Tibial artery (tissue), 4 donors: ENCODE data around the gene GPATCH8.

Experiments
- DNase-seq, 2 donors: peaks; one replicate each; pipeline ENCODE4 v3.0.0-alpha.2; 2019
- H3K27ac ChIP-seq, 2 donors: fragments of 200-600 bp; sonication (generic) in 1 of 2; 1 replicate in 1 of 2; 2 replicates in 1 of 2; pipeline ENCODE4 v1.5.1; 2018 to 2019; ENCODE audit warnings: mild to moderate bottlenecking in 1 of 2
- H3K27me3 ChIP-seq, 2 donors: fragments of 200-600 bp; sonication (generic) in 1 of 2; one replicate each; pipeline versions ENCODE4 v1.5.1 to v1.6.0; 2016 to 2019
- H3K36me3 ChIP-seq, 3 donors: fragments of 200-600 bp; sonication (generic) in 2 of 3; one replicate each; pipeline ENCODE4 v1.5.1; 2016 to 2019; ENCODE audit warnings: mild to moderate bottlenecking in 2 of 3
- H3K4me1 ChIP-seq, 4 donors: fragments of 200-600 bp; sonication (generic) in 2 of 4; 1 replicate in 3 of 4; 2 replicates in 1 of 4; pipeline ENCODE4 v1.5.1; 2016 to 2019
- H3K4me3 ChIP-seq, 2 donors: fragments of 200-600 bp; sonication (generic) in 1 of 2; 1 replicate in 1 of 2; 2 replicates in 1 of 2; pipeline ENCODE4 v1.5.1; 2018 to 2019; ENCODE audit warnings: mild to moderate bottlenecking in 2 of 2
- H3K9me3 ChIP-seq, 3 donors: fragments of 200-600 bp; sonication (generic) in 1 of 3; one replicate each; pipeline ENCODE4 v1.5.1; 2016 to 2019
- intact Hi-C: fragments of 100-400 bp; cut with DNase I; formaldehyde crosslinking; loops from one replicate; pipeline ENCODE4 v1.15.0; 2023; ENCODE audit warnings: low total_unique reads
- TF ChIP-seq, protein P1 (sequence below), 2 experiments: fragments of 200-600 bp in 1 of 2; fragments of 450-650 bp in 1 of 2; IDR thresholded peaks; one replicate each; pipeline ENCODE4 v1.5.1; 2017 to 2019; ENCODE audit warnings: antibody characterized with exemption in 2 of 2, mild to moderate bottlenecking in 1 of 2, moderate library complexity in 1 of 2

Gene GPATCH8

DNA sequence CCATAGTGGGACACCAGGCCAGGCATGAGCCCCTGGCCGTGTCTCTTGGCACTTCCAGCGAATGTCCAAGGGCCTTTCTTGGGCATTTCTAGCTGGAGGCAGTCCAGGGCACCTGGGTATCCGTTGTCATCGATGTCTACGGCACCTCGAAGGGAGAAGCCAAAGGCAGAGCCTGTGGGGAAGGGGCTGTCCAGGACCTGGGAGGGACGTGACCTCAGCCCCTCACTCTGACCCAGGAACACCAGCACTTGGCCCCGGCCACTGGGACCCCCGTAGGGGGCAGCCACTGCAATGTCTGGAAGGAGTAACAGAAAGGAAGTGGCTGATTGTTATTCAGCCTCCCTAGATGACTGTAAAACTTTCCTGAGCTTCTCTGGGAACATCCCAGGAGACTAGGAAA lies 122.4 kb downstream of the GPATCH8 start:
- no peaks in the 10 kb centered on the region for H3K9me3 ChIP-seq
- peaks cover 0 to 14% (median 14%) of the 10 kb centered on the region in 4 donors for H3K4me1 ChIP-seq
- intact Hi-C loops, result no loop called here
- no peak overlapping the region for H3K4me3 ChIP-seq
- peaks cover 0 to 66% of the 10 kb centered on the region in 2 donors for H3K27me3 ChIP-seq
- no peaks in the 10 kb centered on the region for H3K36me3 ChIP-seq
- TF ChIP-seq, protein P1, sequence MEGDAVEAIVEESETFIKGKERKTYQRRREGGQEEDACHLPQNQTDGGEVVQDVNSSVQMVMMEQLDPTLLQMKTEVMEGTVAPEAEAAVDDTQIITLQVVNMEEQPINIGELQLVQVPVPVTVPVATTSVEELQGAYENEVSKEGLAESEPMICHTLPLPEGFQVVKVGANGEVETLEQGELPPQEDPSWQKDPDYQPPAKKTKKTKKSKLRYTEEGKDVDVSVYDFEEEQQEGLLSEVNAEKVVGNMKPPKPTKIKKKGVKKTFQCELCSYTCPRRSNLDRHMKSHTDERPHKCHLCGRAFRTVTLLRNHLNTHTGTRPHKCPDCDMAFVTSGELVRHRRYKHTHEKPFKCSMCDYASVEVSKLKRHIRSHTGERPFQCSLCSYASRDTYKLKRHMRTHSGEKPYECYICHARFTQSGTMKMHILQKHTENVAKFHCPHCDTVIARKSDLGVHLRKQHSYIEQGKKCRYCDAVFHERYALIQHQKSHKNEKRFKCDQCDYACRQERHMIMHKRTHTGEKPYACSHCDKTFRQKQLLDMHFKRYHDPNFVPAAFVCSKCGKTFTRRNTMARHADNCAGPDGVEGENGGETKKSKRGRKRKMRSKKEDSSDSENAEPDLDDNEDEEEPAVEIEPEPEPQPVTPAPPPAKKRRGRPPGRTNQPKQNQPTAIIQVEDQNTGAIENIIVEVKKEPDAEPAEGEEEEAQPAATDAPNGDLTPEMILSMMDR (IDR thresholded peaks at IDR 0.05), result no peak
- no peak for DNase-seq
- no peak overlapping the region for H3K27ac ChIP-seq

DNA sequence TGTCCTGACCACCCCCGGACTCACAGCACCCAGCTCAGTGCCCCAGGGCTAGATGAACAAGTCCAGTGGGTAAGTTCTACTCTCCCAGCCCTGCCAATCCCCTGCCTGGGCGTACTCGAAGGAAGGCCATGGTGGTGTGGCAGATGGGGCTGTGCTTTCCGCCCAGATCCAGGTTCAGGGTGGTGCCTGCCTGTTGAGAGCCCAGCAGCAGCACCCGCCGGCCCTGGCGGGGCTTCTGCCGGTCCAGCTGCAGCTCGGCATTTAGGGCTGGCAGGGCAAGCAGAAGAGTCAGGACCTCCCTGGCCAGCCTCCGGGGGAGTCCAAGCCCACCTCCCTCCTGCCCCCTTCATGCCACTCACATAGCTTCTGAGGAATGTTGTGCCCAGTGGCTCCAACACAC lies 123.3 kb downstream of the GPATCH8 start:
- Histone ChIP-seq H3K27me3 (peaks cover 0 to 65% of the 10 kb centered on the region in 2 donors), H3K27ac (no peak overlapping the region), H3K4me1 (peaks cover 0 to 6% (median 5%) of the 10 kb centered on the region in 4 donors), H3K36me3 (no peaks in the 10 kb centered on the region), H3K9me3 (no peaks in the 10 kb centered on the region), H3K4me3 (no peak overlapping the region)
- TF ChIP-seq, protein P1 (IDR thresholded peaks at IDR 0.05), result no peak
- no peak for DNase-seq
- intact Hi-C loops, result no loop called here

DNA sequence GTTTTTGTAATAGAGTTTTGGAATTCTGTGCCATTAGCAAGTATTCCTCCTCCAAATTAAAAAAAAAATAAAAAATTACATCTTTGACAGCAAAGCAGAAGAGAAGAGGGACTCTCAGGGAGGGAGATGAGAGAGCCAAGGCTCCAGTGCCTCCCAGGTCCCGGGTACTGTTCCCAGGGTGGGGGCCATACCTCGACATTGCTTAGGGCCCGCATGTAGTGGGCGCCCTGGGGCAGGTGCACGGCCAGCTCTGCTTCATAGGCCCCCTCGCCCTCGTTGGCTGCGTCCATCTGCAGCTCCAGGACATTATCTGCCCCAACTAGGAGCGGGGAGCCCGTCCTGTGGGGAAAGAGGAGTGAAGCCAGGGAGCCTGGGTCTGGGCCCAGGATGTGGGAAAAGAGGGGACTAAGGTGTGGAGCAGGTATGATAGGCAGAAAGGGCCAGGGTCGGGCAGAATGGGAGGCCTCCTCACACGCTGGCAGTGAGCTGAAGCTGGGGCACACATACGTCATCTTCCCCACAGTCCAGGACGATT lies 125.0 kb downstream of the GPATCH8 start:
- TF ChIP-seq, protein P1 (IDR thresholded peaks at IDR 0.05), result no peak
- Histone ChIP-seq H3K27me3 (peaks cover 0 to 64% of the 10 kb centered on the region in 2 donors), H3K9me3 (no peaks in the 10 kb centered on the region), H3K4me1 (no peaks in the 10 kb centered on the region), H3K4me3 (no peak overlapping the region), H3K36me3 (no peaks in the 10 kb centered on the region), H3K27ac (no peak overlapping the region)
- DNase-seq, result no peak
- intact Hi-C loops, result no loop called here

DNA sequence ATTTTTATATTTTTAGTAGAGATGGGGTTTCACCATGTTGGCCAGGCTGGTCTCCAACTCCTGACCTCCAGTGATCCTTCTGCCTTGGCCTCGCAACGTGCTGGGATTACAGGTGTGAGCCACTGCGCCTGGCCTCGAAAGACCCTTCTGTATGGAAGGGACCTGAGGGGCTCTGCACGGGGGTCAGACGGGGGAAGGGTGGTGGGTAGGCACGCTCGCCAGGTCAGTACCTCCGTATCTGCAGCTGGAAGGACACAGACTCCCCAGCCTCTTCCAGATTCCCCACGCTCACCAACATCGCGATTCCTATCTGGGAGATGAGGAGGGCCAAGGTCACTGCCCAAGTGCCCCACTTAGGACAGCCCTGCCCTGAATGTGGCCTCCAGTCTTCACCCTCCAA lies 126.4 kb downstream of the GPATCH8 start:
- Histone ChIP-seq H3K27me3 (peaks cover 0 to 76% of the 10 kb centered on the region in 2 donors), H3K4me3 (no peak overlapping the region), H3K4me1 (no peaks in the 10 kb centered on the region), H3K9me3 (no peaks in the 10 kb centered on the region), H3K36me3 (no peaks in the 10 kb centered on the region), H3K27ac (no peak overlapping the region)
- intact Hi-C loops, result no loop called here
- TF ChIP-seq, protein P1 (IDR thresholded peaks at IDR 0.05), result no peak
- DNase-seq, result no peak

DNA sequence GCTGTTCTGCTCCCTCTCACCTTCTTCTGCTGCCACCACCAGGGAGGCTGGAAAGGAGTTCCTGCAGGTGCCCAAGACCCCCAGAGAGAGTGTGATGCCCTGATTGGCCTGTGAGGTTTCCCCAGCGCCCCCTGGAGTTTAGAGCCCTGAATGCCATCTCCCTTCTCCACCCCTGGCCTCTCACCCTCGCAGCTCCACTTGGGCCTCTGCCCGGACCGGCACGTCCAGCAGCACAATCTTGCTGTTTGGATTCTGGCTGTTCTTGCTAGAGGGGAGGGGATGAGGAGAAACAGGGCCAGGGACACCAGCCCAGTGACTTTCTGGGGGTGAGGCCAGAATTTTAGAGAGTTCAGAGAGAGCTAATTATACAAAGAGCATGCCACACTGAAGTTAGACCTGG lies 127.1 kb downstream of the GPATCH8 start:
- TF ChIP-seq, protein P1 (IDR thresholded peaks at IDR 0.05), result no peak
- no peak for DNase-seq

More for the DNA sequence above, 127.1 kb downstream of the GPATCH8 start:
- Histone ChIP-seq H3K4me1 (no peaks in the 10 kb centered on the region), H3K27ac (no peak overlapping the region), H3K9me3 (no peaks in the 10 kb centered on the region), H3K27me3 (peaks cover 0 to 80% of the 10 kb centered on the region in 2 donors), H3K36me3 (no peaks in the 10 kb centered on the region), H3K4me3 (no peak overlapping the region)
- intact Hi-C loops, result no loop called here
